Stomach smooth muscle (tissue), 2 donors: ENCODE data around the gene EDIL3.

Experiments
- H3K27ac ChIP-seq: one replicate; pipeline ENCODE4 v1.7.0; 2013; ENCODE audit warnings: mild to moderate bottlenecking, low read length, inconsistent platforms
- H3K27me3 ChIP-seq, 2 donors: one replicate each; pipeline ENCODE4 v1.7.0; 2013; ENCODE audit warnings: low read length in 2 of 2; ENCODE audit not compliant: insufficient read depth in 2 of 2, control insufficient read depth in 1 of 2
- H3K36me3 ChIP-seq, 2 donors: one replicate each; pipeline ENCODE4 v1.7.0; 2013; ENCODE audit warnings: low read length in 2 of 2; ENCODE audit not compliant: control insufficient read depth in 2 of 2, insufficient read depth in 2 of 2
- H3K4me1 ChIP-seq: one replicate; pipeline ENCODE4 v1.7.0; 2013; ENCODE audit warnings: low read length; ENCODE audit not compliant: control insufficient read depth, insufficient read depth
- H3K4me3 ChIP-seq, 2 donors: one replicate each; pipeline ENCODE4 v1.7.0; 2013; ENCODE audit warnings: low read length in 2 of 2
- H3K9ac ChIP-seq, 2 donors: one replicate each; pipeline ENCODE4 v1.7.0; 2013; ENCODE audit warnings: low read length in 2 of 2, mild to moderate bottlenecking in 1 of 2
- H3K9me3 ChIP-seq, 2 donors: one replicate each; pipeline ENCODE4 v1.7.0; 2013; ENCODE audit warnings: low read length in 2 of 2; ENCODE audit not compliant: control insufficient read depth in 2 of 2
- donor health status: healthy.
- donor health status: Pancreatic carcinoma.

The EDIL3 gene

GRCh38 chr5:84257061-84257460 is 127.6 kb downstream of the EDIL3 start:
- Histone ChIP-seq H3K9me3 (no peaks in the 10 kb centered on the region), H3K4me3 (no peak overlapping the region), H3K4me1 (no peaks in the 10 kb centered on the region), H3K36me3 (no peaks in the 10 kb centered on the region), H3K27me3 (no peaks in the 10 kb centered on the region), H3K27ac (no peak overlapping the region), H3K9ac (no peak overlapping the region)

DNA sequence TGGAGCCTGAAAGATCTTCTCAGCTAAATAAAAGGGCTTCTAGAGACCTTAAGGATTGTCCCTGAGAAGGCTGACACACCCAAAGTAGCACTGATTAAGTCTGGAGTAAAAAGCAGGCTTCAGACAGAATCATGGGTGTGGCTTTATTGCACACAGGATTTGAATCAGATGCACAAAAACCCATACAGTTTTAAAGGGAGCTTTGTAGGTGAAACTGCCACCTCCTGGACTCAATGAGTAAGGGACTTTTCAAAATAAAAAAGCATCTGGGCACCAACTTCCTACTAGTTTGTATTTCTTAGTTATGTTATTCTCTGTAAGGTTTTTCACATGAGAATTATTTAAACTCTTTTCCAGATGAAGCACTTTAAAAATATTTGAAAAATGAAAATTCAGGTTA is 129.4 kb downstream of the EDIL3 start:
- H3K36me3 ChIP-seq: no peaks in the 10 kb centered on the region
- H3K4me1 ChIP-seq: no peaks in the 10 kb centered on the region
- no peaks in the 10 kb centered on the region for H3K27me3 ChIP-seq
- no peak overlapping the region for H3K4me3 ChIP-seq
- no peak overlapping the region for H3K27ac ChIP-seq
- H3K9me3 ChIP-seq: no peaks in the 10 kb centered on the region
- H3K9ac ChIP-seq: no peak overlapping the region

GRCh38 chr5:84253946-84254345 is 130.7 kb downstream of the EDIL3 start:
- Histone ChIP-seq H3K27me3 (no peaks in the 10 kb centered on the region), H3K27ac (no peak overlapping the region), H3K9me3 (no peaks in the 10 kb centered on the region), H3K36me3 (no peaks in the 10 kb centered on the region), H3K4me1 (no peaks in the 10 kb centered on the region), H3K4me3 (no peak overlapping the region), H3K9ac (no peak overlapping the region)

GRCh38 chr5:84251503-84251902 is 133.2 kb downstream of the EDIL3 start:
- H3K9me3 ChIP-seq: no peaks in the 10 kb centered on the region
- no peak overlapping the region for H3K4me3 ChIP-seq
- no peaks in the 10 kb centered on the region for H3K4me1 ChIP-seq
- H3K27me3 ChIP-seq: no peaks in the 10 kb centered on the region
- no peak overlapping the region for H3K9ac ChIP-seq
- no peak overlapping the region for H3K27ac ChIP-seq
- H3K36me3 ChIP-seq: no peaks in the 10 kb centered on the region

DNA sequence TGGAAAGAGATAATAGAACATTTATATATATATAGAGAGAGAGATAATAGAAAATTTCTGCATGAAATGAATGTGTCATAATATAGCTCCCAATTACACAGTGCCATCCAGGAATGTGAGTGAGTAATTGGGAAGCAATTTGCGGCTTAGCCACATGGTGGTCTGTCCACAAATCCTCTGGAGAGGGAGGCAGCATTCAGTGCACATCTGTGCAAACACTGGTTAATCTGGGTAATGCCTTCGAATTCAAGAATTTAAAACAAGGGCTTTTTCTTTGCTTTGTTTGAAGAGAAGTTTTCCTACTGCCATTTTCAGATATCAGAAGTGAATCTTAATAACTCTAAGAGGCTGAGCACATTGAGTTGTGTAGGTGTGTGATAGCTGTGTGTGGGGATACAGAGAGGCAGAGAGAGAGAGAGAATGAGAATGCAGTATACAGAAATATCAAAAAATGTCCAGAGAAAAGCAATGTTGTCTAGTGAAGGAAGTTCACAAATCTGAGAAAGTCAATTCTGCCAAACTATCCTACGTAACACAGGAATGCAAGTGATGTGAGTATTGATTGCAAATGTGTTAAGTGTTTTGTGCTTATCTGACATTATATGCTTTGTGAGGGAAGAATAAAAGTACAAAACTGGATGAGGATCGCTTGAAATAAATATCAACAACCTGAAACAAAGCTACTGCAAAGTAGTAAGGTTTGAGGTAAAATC is 134.6 kb downstream of the EDIL3 start:
- Histone ChIP-seq H3K27ac (no peak overlapping the region), H3K9me3 (no peaks in the 10 kb centered on the region), H3K9ac (no peak overlapping the region), H3K27me3 (no peaks in the 10 kb centered on the region), H3K36me3 (no peaks in the 10 kb centered on the region), H3K4me1 (no peaks in the 10 kb centered on the region), H3K4me3 (no peak overlapping the region)

DNA sequence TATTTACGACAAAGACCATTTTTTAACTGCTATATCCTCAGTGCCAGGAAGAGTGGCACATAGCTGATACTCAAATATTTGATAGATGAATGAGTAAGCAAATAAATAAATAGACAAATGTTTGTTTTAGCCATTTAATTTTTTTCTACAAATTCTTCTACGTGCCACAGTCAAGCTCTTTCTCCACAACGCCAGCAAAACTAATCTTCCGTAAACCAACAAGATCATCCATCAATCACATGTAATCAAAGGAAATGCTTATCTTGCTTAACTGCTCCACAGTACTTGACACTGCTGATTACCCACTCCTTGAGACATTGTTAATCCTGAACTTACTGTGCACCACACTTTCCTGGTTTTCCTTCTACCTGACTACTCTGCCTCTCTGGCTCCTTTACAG is 136.7 kb downstream of the EDIL3 start:
- Histone ChIP-seq H3K4me1 (no peaks in the 10 kb centered on the region), H3K36me3 (no peaks in the 10 kb centered on the region), H3K9me3 (no peaks in the 10 kb centered on the region), H3K9ac (no peak overlapping the region), H3K27ac (no peak overlapping the region), H3K4me3 (no peak overlapping the region), H3K27me3 (no peaks in the 10 kb centered on the region)

- Histone ChIP-seq H3K4me3 (no peak overlapping the region), H3K4me1 (no peaks in the 10 kb centered on the region)
These were observed 142.4 kb downstream of the EDIL3 start for GRCh38 chr5:84242286-84242685.

DNA sequence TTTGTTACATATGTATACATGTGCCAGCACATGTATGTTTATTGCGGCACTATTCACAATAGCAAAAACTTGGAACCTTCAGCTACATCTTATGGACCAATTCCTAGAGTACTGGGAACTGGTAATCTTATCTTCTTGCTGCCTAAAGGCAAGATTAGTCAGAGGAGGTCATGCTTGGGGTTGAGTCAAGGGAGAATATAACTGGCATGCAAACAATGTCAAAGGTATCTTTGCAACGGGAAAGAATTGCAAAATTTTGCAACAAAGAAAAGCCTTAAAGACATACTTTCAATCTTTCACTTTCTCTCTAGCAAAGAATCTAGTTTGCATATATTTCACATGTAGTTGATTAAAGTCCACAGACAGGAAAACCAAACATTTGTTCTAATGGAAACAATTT is 145.2 kb downstream of the EDIL3 start:
- H3K27me3 ChIP-seq: no peaks in the 10 kb centered on the region
- no peak overlapping the region for H3K27ac ChIP-seq
- H3K9me3 ChIP-seq: no peaks in the 10 kb centered on the region
- no peaks in the 10 kb centered on the region for H3K4me1 ChIP-seq
- H3K9ac ChIP-seq: no peak overlapping the region
- no peak overlapping the region for H3K4me3 ChIP-seq
- H3K36me3 ChIP-seq: no peaks in the 10 kb centered on the region

More at GRCh38 chr5:84242286-84242685, 142.4 kb downstream of the EDIL3 start:
- no peaks in the 10 kb centered on the region for H3K36me3 ChIP-seq
- H3K27me3 ChIP-seq: no peaks in the 10 kb centered on the region
- H3K9me3 ChIP-seq: no peaks in the 10 kb centered on the region
- H3K9ac ChIP-seq: no peak overlapping the region
- no peak overlapping the region for H3K27ac ChIP-seq

GRCh38 chr5:84237126-84237525 is 147.6 kb downstream of the EDIL3 start:
- no peaks in the 10 kb centered on the region for H3K9me3 ChIP-seq
- H3K36me3 ChIP-seq: no peaks in the 10 kb centered on the region
- H3K4me3 ChIP-seq: no peak overlapping the region
- no peak overlapping the region for H3K27ac ChIP-seq
- H3K4me1 ChIP-seq: no peaks in the 10 kb centered on the region
- no peak overlapping the region for H3K9ac ChIP-seq
- no peaks in the 10 kb centered on the region for H3K27me3 ChIP-seq

DNA sequence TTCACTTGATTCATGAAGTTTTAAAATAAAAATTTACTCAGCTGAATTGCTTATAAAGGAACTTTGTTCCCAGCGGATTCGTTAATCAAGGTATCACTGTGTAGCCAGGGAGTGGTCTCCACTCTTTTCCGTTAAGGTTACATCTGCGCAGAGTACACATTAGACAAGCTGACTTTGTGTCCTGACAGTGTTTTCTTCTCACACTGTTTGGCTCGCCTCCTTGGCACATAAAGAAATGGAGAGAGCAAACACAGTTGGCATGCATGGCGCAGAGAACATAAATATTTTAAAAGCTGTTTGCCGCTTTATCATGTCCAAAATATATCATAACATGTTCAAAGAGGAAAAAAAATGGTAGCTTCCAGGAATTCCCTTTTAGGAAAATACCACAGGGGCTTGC is 153.2 kb downstream of the EDIL3 start:
- Histone ChIP-seq H3K27me3 (no peaks in the 10 kb centered on the region), H3K9me3 (no peaks in the 10 kb centered on the region), H3K9ac (no peak overlapping the region), H3K36me3 (no peaks in the 10 kb centered on the region), H3K27ac (no peak overlapping the region), H3K4me3 (peak overlapping the region in 1 of 2 donors; percentile 4), H3K4me1 (no peaks in the 10 kb centered on the region)

- Histone ChIP-seq H3K36me3 (no peaks in the 10 kb centered on the region), H3K27ac (no peak overlapping the region), H3K9ac (no peak overlapping the region), H3K4me1 (no peaks in the 10 kb centered on the region), H3K9me3 (no peaks in the 10 kb centered on the region), H3K4me3 (no peak overlapping the region), H3K27me3 (no peaks in the 10 kb centered on the region)
These were observed 155.6 kb downstream of the EDIL3 start for GRCh38 chr5:84229045-84229444.
